Measurements from ENCODE around the gene SLC20A1.
A peak's percentile ranks its signal among the peaks of the same experiment; 100 is the strongest.

SLC20A1 gene

DNA sequence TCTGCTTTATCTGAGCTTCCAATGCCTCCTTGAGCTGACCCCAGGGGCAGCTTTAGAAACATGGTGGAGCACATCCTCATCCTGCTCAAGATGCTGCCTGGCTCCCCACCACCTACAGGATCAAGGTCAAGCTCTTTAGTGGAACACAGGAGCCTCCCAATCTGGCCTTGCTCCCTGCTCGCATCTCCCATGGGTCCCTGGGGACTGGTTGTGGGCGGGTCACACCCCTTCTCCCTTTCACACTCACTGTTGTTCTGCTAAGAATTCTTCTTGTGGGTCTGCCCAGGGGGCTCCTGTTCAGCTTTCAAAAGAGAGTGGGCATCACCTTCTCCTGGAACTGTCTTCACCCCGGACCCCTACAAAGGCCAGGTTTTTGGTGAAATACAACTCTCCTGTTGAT lies 66.7 kb downstream of the SLC20A1 start:
- DNase-seq, result no peak

DNA sequence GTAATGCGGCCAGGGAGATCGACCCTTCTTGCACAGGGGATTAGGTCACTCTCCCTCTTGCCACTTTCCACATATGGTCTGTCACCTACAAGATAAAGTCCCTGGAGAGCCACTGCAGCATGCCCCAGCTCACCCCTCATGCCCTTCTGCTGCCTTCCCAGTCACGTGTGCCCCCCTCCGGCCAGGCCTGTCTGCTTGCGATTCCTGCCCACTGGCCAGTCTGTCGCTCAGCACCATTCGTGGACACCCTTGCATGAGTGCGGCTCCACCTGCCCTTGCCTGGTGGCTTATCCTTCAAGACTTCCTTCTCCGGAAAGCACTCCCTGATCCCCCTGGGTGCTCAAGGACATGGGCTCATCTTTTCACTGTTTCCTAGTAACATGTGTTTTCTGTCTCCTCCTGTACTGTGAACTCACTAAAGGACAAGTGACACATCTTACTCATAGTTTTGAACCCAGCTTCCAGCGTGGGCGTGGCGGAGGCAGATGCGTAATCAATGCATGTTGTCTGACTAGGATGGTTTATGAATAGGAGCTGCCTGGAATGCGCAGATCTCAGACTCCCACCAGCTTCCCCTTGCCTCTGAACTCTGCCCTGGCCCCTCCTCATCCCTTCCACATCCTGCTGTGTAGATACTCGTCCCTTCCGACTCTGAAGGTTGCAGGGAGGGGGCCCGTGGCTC lies 67.3 kb downstream of the SLC20A1 start:
- DNase-seq, result peak; percentile 56

Measured in activated CD4-positive, alpha-beta T cell treated with anti-CD3 and anti-CD28 coated beads, Interleukin-2, Interleukin-6, amounts not matched to agents 100 ng/mL and 50 ng/mL, durations not matched to agents 16 hours and 8 hours (primary cell).